HCT116 (cell line): ENCODE data around the gene RBPJ. TPM values are rescaled to one million over a fixed set of nuclear protein-coding genes. Genes with fewer than 3 reads are reported as not detected.

Experiments
- ATAC-seq: fragments of 200-7000 bp; cut with Tn5 transposase; 2 replicates; pipeline ENCODE4 v1.9.1; 2020; ENCODE audit warnings: mild to moderate bottlenecking, moderate library complexity
- BruUV-seq: library from RNA; stranded (reverse); fragments of 400-500 nt; replicated peaks from 2 replicates; lab custom pipeline; 2021; lab: Mats Ljungman, UMichigan
- CTCF ChIA-PET: fragments of 300-600 bp; sonication (Branson Sonifier 250); formaldehyde crosslinking; loops from one replicate; lab custom pipeline; 2021; ENCODE audit warnings: antibody characterized with exemption; lab: Charles Lee
- POLR2A ChIA-PET: fragments of 300-600, 350-600 bp; sonication (Branson Sonifier 250); formaldehyde crosslinking; loops from one replicate; lab custom pipeline; 2021; ENCODE audit warnings: antibody characterized with exemption; lab: Charles Lee
- RAD21 ChIA-PET, 2 experiments: fragments of 300-600 bp; sonication (Branson Sonifier 250); formaldehyde crosslinking; loops; one replicate each; lab custom pipeline; 2023; ENCODE audit warnings: low total read pairs in 2 of 2; ENCODE audit not compliant: uncharacterized antibody in 2 of 2, unreplicated experiment in 2 of 2, low non-redundant PET in 1 of 2; lab: Charles Lee
- DNase-seq: peaks from one replicate; pipeline ENCODE4 v3.0.0-alpha.2; 2010; ENCODE audit warnings: low read depth, low spot score
- H2AFZ ChIP-seq: fragments of 200-600 bp; shearing (Covaris generic), sonication (generic); 2 replicates; pipeline ENCODE4 v1.6.1; 2017; ENCODE audit warnings: low read depth, mixed run types, mixed read lengths, antibody characterized with exemption, low read length; ENCODE audit not compliant: poor library complexity, severe bottlenecking
- H3K27ac ChIP-seq: 2 replicates; pipeline ENCODE4 v1.5.1; 2012; ENCODE audit warnings: low read depth, low read length
- H3K27me3 ChIP-seq: fragments of 200-600 bp; sonication (generic); 2 replicates; pipeline ENCODE4 v1.6.1; 2016; ENCODE audit warnings: mixed run types, low read length, mixed read lengths; ENCODE audit not compliant: insufficient read depth
- H3K36me3 ChIP-seq, 2 experiments: fragments of 200-500 bp in 1 of 2; fragments of 200-600 bp in 1 of 2; sonication (Bioruptor generic) in 1 of 2; sonication (generic) in 1 of 2; 2 replicates each; pipeline versions ENCODE4 v1.5.1 to v1.6.1; 2014 to 2016; ENCODE audit warnings: low read length in 2 of 2, inconsistent platforms in 1 of 2, mixed read lengths in 1 of 2, mixed run types in 1 of 2; ENCODE audit not compliant: insufficient read depth in 2 of 2, control insufficient read depth in 1 of 2
- H3K4me1 ChIP-seq, 2 experiments: fragments of 200-600 bp in 1 of 2; sonication (generic) in 1 of 2; 2 replicates each; pipeline versions ENCODE4 v1.5.1 to v1.6.1; 2012 to 2017; ENCODE audit warnings: low read length in 2 of 2, inconsistent platforms in 1 of 2, mild to moderate bottlenecking in 1 of 2, mixed read lengths in 1 of 2, mixed run types in 1 of 2, moderate library complexity in 1 of 2; ENCODE audit not compliant: insufficient read depth in 2 of 2, control insufficient read depth in 1 of 2
- H3K4me2 ChIP-seq: fragments of 200-600 bp; sonication (generic); 2 replicates; pipeline ENCODE4 v1.6.1; 2017; ENCODE audit warnings: mixed run types, low read length, mixed read lengths
- H3K4me3 ChIP-seq, 2 experiments: fragments of 200-600 bp in 1 of 2; sonication (generic) in 1 of 2; replicated peaks in 1 of 2; 2 replicates each; pipeline ENCODE4 v1.5.1; 2011 to 2016; ENCODE audit warnings: low read length in 2 of 2, control low read depth in 1 of 2, low read depth in 1 of 2, mild to moderate bottlenecking in 1 of 2, mixed read lengths in 1 of 2, mixed run types in 1 of 2
- H3K79me2 ChIP-seq: fragments of 200-600 bp; sonication (generic); 2 replicates; pipeline ENCODE4 v1.6.1; 2017; ENCODE audit warnings: mild to moderate bottlenecking, mixed run types, low read length, moderate library complexity, mixed read lengths; ENCODE audit not compliant: insufficient read depth
- H3K9ac ChIP-seq: fragments of 200-600 bp; sonication (generic); 2 replicates; pipeline ENCODE4 v1.6.1; 2016; ENCODE audit warnings: low read length, mixed read lengths
- H3K9me2 ChIP-seq: fragments of 200-600 bp; sonication (generic), shearing (Covaris generic); 2 replicates; pipeline ENCODE4 v1.6.1; 2017; ENCODE audit warnings: mixed run types, mild to moderate bottlenecking, moderate library complexity; ENCODE audit not compliant: insufficient read depth
- H3K9me3 ChIP-seq, 2 experiments: fragments of 200-500 bp in 1 of 2; fragments of 200-600 bp in 1 of 2; sonication (Bioruptor generic) in 1 of 2; sonication (generic) in 1 of 2; 2 replicates each; pipeline ENCODE4 v1.6.1; 2014 to 2017; ENCODE audit warnings: low read length in 2 of 2, mixed read lengths in 2 of 2, inconsistent platforms in 1 of 2, low read depth in 1 of 2, mild to moderate bottlenecking in 1 of 2, mixed run types in 1 of 2, moderate library complexity in 1 of 2; ENCODE audit not compliant: control insufficient read depth in 1 of 2, insufficient read depth in 1 of 2
- H4K20me1 ChIP-seq: fragments of 200-600 bp; sonication (generic), shearing (Covaris generic); 2 replicates; pipeline ENCODE4 v1.6.1; 2017; ENCODE audit warnings: mixed run types, mild to moderate bottlenecking, moderate library complexity; ENCODE audit not compliant: insufficient read depth
- CTCF ChIP-seq, 3 experiments: fragments of 200-600 bp in 1 of 3; sonication (generic) in 1 of 3; IDR thresholded peaks in 2 of 3; conservative IDR thresholded peaks in 1 of 3; 2 replicates each; pipeline ENCODE4 v1.5.1; 2012 to 2017; ENCODE audit warnings: low read depth in 2 of 3, low read length in 2 of 3, antibody characterized with exemption in 1 of 3, borderline replicate concordance in 1 of 3, control low read depth in 1 of 3, mild to moderate bottlenecking in 1 of 3, mixed read lengths in 1 of 3, mixed run types in 1 of 3, moderate library complexity in 1 of 3; ENCODE audit not compliant: insufficient read depth in 1 of 3
- EGR1 ChIP-seq: IDR thresholded peaks from 2 replicates; pipeline ENCODE4 v1.6.1; 2012; ENCODE audit warnings: low read depth
- EZH2 ChIP-seq: fragments of 200-600 bp; sonication (generic); IDR thresholded peaks from 2 replicates; pipeline ENCODE4 v1.6.1; 2017; ENCODE audit warnings: antibody characterized with exemption, mixed run types
- EZH2phosphoT487 ChIP-seq: fragments of 200-600 bp; IDR thresholded peaks from 2 replicates; pipeline ENCODE4 v1.6.1; 2018; ENCODE audit warnings: antibody characterized with exemption, borderline replicate concordance
- FOSL1 ChIP-seq: IDR thresholded peaks from 2 replicates; pipeline ENCODE4 v1.6.1; 2012; ENCODE audit warnings: low read depth
- JUND ChIP-seq: IDR thresholded peaks from 2 replicates; pipeline ENCODE4 v1.6.1; 2012
- MAX ChIP-seq: IDR thresholded peaks from 2 replicates; pipeline ENCODE4 v1.6.1; 2012
- REST ChIP-seq: IDR thresholded peaks from 2 replicates; pipeline ENCODE4 v1.6.1; 2012; ENCODE audit warnings: low read depth
- SP1 ChIP-seq: IDR thresholded peaks from 2 replicates; pipeline ENCODE4 v1.6.1; 2012; ENCODE audit warnings: low read depth
- SRF ChIP-seq: IDR thresholded peaks from 2 replicates; pipeline ENCODE4 v1.6.1; 2012; ENCODE audit warnings: low read depth
- TCF7L2 ChIP-seq: IDR thresholded peaks from 2 replicates; pipeline ENCODE4 v1.7.0; 2011; ENCODE audit warnings: borderline replicate concordance, inconsistent platforms; ENCODE audit not compliant: insufficient read depth, insufficient read length; ENCODE audit errors: extremely low read depth
- ZFX ChIP-seq: fragments of 450-650 bp; IDR thresholded peaks from 2 replicates; pipeline ENCODE4 v1.6.1; 2017
- intact Hi-C: fragments of 100-400 bp; cut with micrococcal nuclease; formaldehyde crosslinking; loops from 2 replicates; pipeline ENCODE4 v1.10.0; 2022
- total RNA-seq: library from RNA; stranded (reverse); gene quantifications from one replicate; pipeline ENCODE4 v1.2.1, GENCODE V29; 2021; ENCODE audit not compliant: unreplicated experiment

RBPJ gene
- total RNA-seq, 1 experiment from 2014 or later = 72.7 TPM

- no TSS peak for BruUV-seq
- no peaks in the 10 kb centered on the region for H3K9me2 ChIP-seq
- no peak overlapping the region for H3K4me2 ChIP-seq
- DNase-seq (no peak), ATAC-seq (no peak)
- H3K79me2 ChIP-seq = no peaks in the 10 kb centered on the region
- ChIA-PET CTCF (no interaction called here), POLR2A (no interaction called here), RAD21 (interaction anchor here in 1 of 2 experiments (0.7 kb wide), 1 partner anchor 15 kb away, joined by 3 read pairs; no protein-coding TSS in a partner anchor)
- H3K4me3 ChIP-seq = no peak overlapping the region
- intact Hi-C loops = no loop called here
- H3K9ac ChIP-seq = no peak overlapping the region
- H3K36me3 ChIP-seq = no peaks in the 10 kb centered on the region
- no peak overlapping the region for H2AFZ ChIP-seq
- no peaks in the 10 kb centered on the region for H3K27me3 ChIP-seq
- H3K27ac ChIP-seq = no peak overlapping the region
- TF ChIP-seq ZFX (no peak), SP1 (no peak), MAX (no peak), CTCF (IDR thresholded peaks at IDR 0.05 in 2 of 3, conservative IDR thresholded peaks at IDR 0.05 in 1 of 3; ENCODE audit: borderline replicate concordance in 1 of 3, insufficient read depth in 1 of 3, low read depth in 2 of 3, low read length in 2 of 3) (no peak), SRF (no peak), EGR1 (no peak), EZH2 (no peak), EZH2phosphoT487 (no peak), REST (no peak), FOSL1 (no peak), JUND (no peak), TCF7L2 (no peak)
- no peaks in the 10 kb centered on the region for H3K9me3 ChIP-seq
- no peaks in the 10 kb centered on the region for H4K20me1 ChIP-seq
- H3K4me1 ChIP-seq = no peaks in the 10 kb centered on the region
Measured at GRCh38 chr4:26310264-26310663, 10.6 kb upstream of the RBPJ start.
